ENCODE measurements around the gene PRR5. TPM values are rescaled to one million over a fixed set of nuclear protein-coding genes. Genes with fewer than 3 reads are reported as not detected.

Gene PRR5
- total and polyA plus RNA-seq, 3 experiments from 2014 or later, result 26.4 to 175 (median 29.9) TPM

DNA sequence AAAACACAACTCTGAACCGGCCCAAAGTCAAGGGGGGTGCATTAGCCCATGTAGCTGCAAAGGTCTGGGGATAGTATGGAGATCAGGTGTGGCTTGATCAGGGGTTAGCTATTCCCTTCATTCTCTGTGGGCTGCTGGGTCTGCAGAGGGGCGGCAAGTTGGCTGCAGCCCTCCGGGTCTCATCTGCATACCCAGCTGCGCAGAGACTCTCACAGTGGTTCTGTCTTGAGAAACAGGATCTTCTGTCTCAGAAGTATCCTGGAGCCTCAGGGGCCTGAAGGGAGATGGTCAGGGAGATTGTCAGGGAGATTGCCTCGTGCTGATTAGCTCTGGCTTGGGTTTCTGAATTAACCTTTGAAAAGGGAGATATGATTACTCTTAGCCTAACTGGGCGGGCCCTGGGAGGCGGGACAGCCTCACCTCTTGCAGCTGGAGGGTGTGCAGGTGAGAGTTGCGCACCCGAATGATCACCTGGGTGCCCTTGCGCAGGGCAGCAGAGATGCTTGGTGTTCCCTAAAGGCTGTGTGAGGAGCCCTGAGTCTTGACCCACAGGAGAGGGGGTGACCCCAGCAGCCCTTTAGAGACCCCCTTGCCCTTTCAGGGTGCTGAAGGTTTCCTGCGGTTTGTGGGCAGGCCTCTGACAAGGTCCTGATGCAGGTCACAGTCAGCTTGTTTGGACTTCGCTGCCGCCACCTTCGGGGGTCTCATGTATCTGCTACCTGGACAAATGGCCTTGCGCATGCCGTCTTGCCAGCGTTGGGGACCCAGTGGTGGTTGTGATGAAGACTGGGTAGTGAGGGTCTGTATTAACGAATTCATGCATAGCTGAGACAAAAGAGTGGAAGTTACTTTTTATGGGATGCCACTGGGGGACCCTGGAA lies 57.7 kb downstream of the PRR5 start:
- CTCF ChIA-PET, result no interaction called here
- Histone ChIP-seq H3K27me3 (ENCODE audit: insufficient read depth, low read length, poor library complexity, severe bottlenecking) (no peaks in the 10 kb centered on the region), H3K27ac (ENCODE audit: low read depth, low read length) (no peak overlapping the region), H3K4me3 (ENCODE audit: low read length) (no peak overlapping the region), H3K4me1 (ENCODE audit: insufficient read depth, low read length) (no peaks in the 10 kb centered on the region), H3K9me3 (ENCODE audit: low read length) (no peaks in the 10 kb centered on the region), H3K36me3 (ENCODE audit: insufficient read depth, low read length) (no peaks in the 10 kb centered on the region)
- H3K27ac Mint-ChIP-seq, result peak overlapping the region in 1 of 8 donors; percentile 43
- peaks cover 23 to 37% of the 10 kb centered on the region in 2 donors for H3K27me3 Mint-ChIP-seq
- H3K9me3 Mint-ChIP-seq, result peaks cover 0 to 6% (median 2%) of the 10 kb centered on the region in 5 donors
- H3K4me1 Mint-ChIP-seq, result peaks cover 0 to under 1% (median 0%) of the 10 kb centered on the region in 3 donors
- no peak overlapping the region for H3K4me3 Mint-ChIP-seq
- no peak for DNase-seq
- POLR2A ChIA-PET, result no interaction called here
- peaks cover 0 to 6% (median 0%) of the 10 kb centered on the region in 3 donors for H3K36me3 Mint-ChIP-seq

DNA sequence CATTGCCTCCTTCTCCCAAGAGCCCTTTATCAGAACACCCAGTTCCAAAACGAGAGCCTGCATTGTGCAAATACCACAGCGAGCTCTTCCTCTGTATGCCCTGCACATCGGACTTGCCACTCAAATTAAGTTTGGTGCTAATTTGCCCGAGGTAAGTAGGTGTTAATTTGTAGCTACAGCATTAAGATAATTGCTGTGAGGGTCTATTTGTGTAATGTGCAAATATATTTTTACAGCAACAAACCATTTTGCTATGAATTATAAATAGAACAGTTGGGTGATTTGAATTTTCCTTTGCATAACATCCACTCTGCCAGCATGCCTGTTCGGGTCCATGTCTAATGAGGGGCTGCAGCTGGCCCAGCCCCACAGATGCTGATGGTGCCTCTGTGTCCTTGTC lies 58.5 kb downstream of the PRR5 start:
- H3K27ac ChIP-seq (ENCODE audit: low read depth, low read length), result no peak overlapping the region
- H3K4me3 ChIP-seq (ENCODE audit: low read length), result no peak overlapping the region
- CTCF ChIA-PET, result no interaction called here
- H3K27me3 ChIP-seq (ENCODE audit: insufficient read depth, low read length, poor library complexity, severe bottlenecking), result no peaks in the 10 kb centered on the region
- POLR2A ChIA-PET, result interaction anchor here (0.7 kb wide), 1 partner anchor 51 kb away, joined by 3 read pairs; no protein-coding TSS in a partner anchor
- no peaks in the 10 kb centered on the region for H3K36me3 ChIP-seq (ENCODE audit: insufficient read depth, low read length)
- H3K4me3 Mint-ChIP-seq, result no peak overlapping the region
- peaks cover 0 to 6% (median 2%) of the 10 kb centered on the region in 5 donors for H3K9me3 Mint-ChIP-seq
- H3K27me3 Mint-ChIP-seq, result peaks cover 23 to 29% of the 10 kb centered on the region in 2 donors
- H3K4me1 ChIP-seq (ENCODE audit: insufficient read depth, low read length), result no peaks in the 10 kb centered on the region
- no peaks in the 10 kb centered on the region for H3K9me3 ChIP-seq (ENCODE audit: low read length)
- peaks cover 0 to 2% (median 0%) of the 10 kb centered on the region in 3 donors for H3K4me1 Mint-ChIP-seq
- peaks cover 0 to 6% (median 0%) of the 10 kb centered on the region in 3 donors for H3K36me3 Mint-ChIP-seq
- H3K27ac Mint-ChIP-seq, result no peak overlapping the region
- DNase-seq, result no peak

DNA sequence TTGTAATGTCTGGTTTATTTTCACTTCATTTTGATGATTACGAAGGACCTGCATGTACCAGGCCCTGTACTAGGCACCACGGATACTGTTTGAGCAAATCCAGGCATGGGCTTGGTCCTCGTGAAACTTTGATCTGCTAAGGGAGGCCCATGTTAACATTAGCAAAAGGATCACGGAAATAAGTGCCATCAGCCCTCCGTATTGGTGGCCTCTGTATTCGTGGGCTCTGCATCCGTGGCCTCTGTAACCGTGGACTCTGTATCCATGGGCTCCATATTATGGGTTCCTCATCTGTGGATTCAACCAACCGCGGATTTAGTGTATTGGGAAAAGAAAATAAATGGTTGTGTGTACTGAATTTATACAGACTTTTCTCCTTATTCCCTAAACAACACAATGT lies 59.0 kb downstream of the PRR5 start:
- Histone ChIP-seq H3K4me3 (ENCODE audit: low read length) (no peak overlapping the region), H3K9me3 (ENCODE audit: low read length) (no peaks in the 10 kb centered on the region), H3K27me3 (ENCODE audit: insufficient read depth, low read length, poor library complexity, severe bottlenecking) (no peaks in the 10 kb centered on the region), H3K36me3 (ENCODE audit: insufficient read depth, low read length) (no peaks in the 10 kb centered on the region), H3K27ac (ENCODE audit: low read depth, low read length) (no peak overlapping the region), H3K4me1 (ENCODE audit: insufficient read depth, low read length) (no peaks in the 10 kb centered on the region)
- Mint-ChIP-seq H3K27ac (no peak overlapping the region), H3K4me1 (peaks cover 0 to 2% (median 0%) of the 10 kb centered on the region in 3 donors), H3K9me3 (peaks cover 0 to 6% (median 2%) of the 10 kb centered on the region in 5 donors), H3K4me3 (no peak overlapping the region), H3K27me3 (peaks cover 23 to 24% of the 10 kb centered on the region in 2 donors), H3K36me3 (peaks cover 0 to 6% (median 0%) of the 10 kb centered on the region in 3 donors)
- ChIA-PET CTCF (no interaction called here), POLR2A (interaction anchor here (0.7 kb wide), 1 partner anchor 52 kb away, joined by 3 read pairs; no protein-coding TSS in a partner anchor)
- DNase-seq, result no peak

DNA sequence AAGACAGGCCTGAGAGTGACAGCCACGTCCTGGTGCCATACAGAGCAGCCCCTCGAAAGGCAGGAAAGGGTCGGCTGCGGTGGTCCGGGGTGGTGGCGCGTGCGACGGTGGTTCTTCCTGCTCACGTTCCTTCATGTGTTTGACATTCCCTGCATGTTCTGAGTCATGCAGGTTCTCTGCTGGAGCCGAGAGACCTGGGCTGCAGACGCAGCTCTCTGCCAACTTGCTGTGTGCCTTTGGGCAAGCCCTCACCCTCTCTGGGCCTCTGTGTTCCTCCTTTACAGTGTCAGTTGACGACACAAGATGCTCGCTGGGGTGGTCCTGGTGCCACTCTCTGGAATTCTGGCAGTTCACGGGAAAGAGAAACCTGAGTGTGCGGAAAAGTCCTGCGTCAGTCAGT lies 62.4 kb downstream of the PRR5 start:
- no peaks in the 10 kb centered on the region for H3K36me3 ChIP-seq (ENCODE audit: insufficient read depth, low read length)
- CTCF ChIA-PET, result no interaction called here
- Mint-ChIP-seq H3K9me3 (peaks cover 0 to 6% (median 2%) of the 10 kb centered on the region in 5 donors), H3K36me3 (peaks cover 0 to 6% (median 0%) of the 10 kb centered on the region in 3 donors), H3K27me3 (peaks cover 16% of the 10 kb centered on the region in 2 donors), H3K27ac (no peak overlapping the region), H3K4me1 (peaks cover 0 to 2% (median 0%) of the 10 kb centered on the region in 3 donors), H3K4me3 (no peak overlapping the region)
- POLR2A ChIA-PET, result no interaction called here
- H3K4me1 ChIP-seq (ENCODE audit: insufficient read depth, low read length), result no peaks in the 10 kb centered on the region
- H3K27me3 ChIP-seq (ENCODE audit: insufficient read depth, low read length, poor library complexity, severe bottlenecking), result no peaks in the 10 kb centered on the region
- no peak overlapping the region for H3K27ac ChIP-seq (ENCODE audit: low read depth, low read length)
- no peaks in the 10 kb centered on the region for H3K9me3 ChIP-seq (ENCODE audit: low read length)
- H3K4me3 ChIP-seq (ENCODE audit: low read length), result no peak overlapping the region
- no peak for DNase-seq

DNA sequence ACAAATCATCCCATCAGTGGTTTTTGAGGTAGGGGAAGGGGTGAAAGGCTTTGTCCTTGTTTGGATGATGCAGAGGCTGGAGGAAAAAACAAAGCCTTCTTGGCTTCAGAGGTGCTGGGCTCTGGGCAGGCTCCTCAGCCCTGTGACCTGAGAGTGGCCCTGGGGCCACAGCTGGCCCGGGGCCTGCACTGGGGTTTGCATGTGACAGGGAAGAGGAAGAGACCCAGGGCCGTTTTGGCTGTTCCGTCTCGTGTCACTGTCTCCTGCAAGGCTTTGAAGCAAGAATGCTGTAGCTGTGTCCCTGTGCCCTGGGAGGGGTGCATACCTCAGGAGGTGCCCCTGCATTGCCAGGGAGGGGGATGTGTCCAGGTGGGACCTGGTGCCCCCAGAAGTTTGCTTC lies 63.0 kb downstream of the PRR5 start:
- Histone ChIP-seq H3K36me3 (ENCODE audit: insufficient read depth, low read length) (no peaks in the 10 kb centered on the region), H3K9me3 (ENCODE audit: low read length) (no peaks in the 10 kb centered on the region), H3K4me3 (ENCODE audit: low read length) (no peak overlapping the region), H3K4me1 (ENCODE audit: insufficient read depth, low read length) (no peaks in the 10 kb centered on the region), H3K27ac (ENCODE audit: low read depth, low read length) (no peak overlapping the region), H3K27me3 (ENCODE audit: insufficient read depth, low read length, poor library complexity, severe bottlenecking) (no peaks in the 10 kb centered on the region)
- Mint-ChIP-seq H3K27me3 (peaks cover 13 to 16% of the 10 kb centered on the region in 2 donors), H3K4me1 (peaks cover 0 to 2% (median 0%) of the 10 kb centered on the region in 3 donors), H3K36me3 (peaks cover 0 to 6% (median 0%) of the 10 kb centered on the region in 3 donors), H3K9me3 (peaks cover 0 to 6% (median 2%) of the 10 kb centered on the region in 5 donors), H3K4me3 (no peak overlapping the region), H3K27ac (peak overlapping the region in 1 of 8 donors; percentile 89)
- DNase-seq, result no peak
- ChIA-PET POLR2A (no interaction called here), CTCF (no interaction called here)

DNA sequence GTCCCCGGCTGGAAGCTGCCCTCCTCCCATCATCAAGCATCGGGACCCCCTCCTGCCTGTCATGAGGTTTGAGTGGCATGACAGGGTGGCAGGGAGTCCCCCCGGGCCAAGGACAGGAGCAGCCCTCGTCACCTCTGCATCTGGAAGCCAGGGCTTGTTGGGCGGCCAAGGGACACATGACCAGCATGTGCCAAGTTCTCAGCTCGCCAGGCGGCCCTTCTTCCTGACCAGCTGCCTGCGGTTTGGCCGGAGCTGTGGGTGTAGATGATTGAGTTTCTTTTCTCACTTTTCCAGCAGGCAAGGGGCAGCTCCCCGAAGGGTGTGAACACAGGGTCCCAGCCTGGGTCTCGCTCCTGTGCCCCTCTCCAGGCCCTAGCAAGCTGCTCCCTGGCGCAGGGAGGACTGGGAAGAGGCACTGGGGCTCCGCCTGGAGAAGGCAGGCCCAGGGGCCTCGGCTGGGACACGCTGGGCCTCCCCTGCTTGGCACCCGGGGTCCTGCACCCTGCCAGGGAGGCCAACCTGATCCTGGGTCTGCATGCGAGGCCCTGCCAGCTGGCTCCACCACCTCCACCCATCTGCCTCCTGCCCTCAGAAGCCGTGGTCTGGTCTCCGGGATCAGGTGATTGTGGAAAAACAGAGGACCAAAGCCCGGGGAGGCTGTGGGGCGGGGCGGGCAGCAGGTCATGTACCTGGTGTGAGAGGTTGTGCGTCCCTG lies 63.7 kb downstream of the PRR5 start:
- ChIA-PET CTCF (no interaction called here), POLR2A (no interaction called here)
- peaks cover 0 to 6% (median 2%) of the 10 kb centered on the region in 5 donors for H3K9me3 Mint-ChIP-seq
- peaks cover 0 to 6% (median 0%) of the 10 kb centered on the region in 3 donors for H3K36me3 Mint-ChIP-seq
- Histone ChIP-seq H3K9me3 (ENCODE audit: low read length) (no peaks in the 10 kb centered on the region), H3K4me1 (ENCODE audit: insufficient read depth, low read length) (no peaks in the 10 kb centered on the region), H3K27me3 (ENCODE audit: insufficient read depth, low read length, poor library complexity, severe bottlenecking) (no peaks in the 10 kb centered on the region), H3K27ac (ENCODE audit: low read depth, low read length) (no peak overlapping the region), H3K36me3 (ENCODE audit: insufficient read depth, low read length) (no peaks in the 10 kb centered on the region), H3K4me3 (ENCODE audit: low read length) (no peak overlapping the region)
- no peak for DNase-seq
- no peak overlapping the region for H3K4me3 Mint-ChIP-seq
- no peak overlapping the region for H3K27ac Mint-ChIP-seq
- peaks cover 0 to 2% (median 0%) of the 10 kb centered on the region in 3 donors for H3K4me1 Mint-ChIP-seq
- peaks cover 13 to 16% of the 10 kb centered on the region in 2 donors for H3K27me3 Mint-ChIP-seq

DNA sequence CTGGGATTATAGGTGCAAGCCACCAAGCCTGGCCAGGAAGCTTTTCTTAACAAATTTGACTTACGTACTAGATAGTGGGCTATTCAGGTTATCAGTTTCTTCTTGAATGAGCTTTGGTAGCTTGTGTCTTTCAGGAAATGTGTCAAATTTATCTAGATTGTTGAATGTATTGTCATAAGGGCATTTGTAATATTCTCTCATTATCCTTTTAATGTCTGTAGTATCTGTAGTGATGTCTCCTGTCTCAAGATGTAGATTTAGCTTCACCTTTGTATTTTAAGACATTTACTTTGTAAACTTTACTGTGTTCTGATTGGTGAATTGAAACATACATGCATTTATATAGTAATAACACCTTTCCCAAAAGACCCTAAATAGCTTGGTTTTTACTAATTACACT lies 71.1 kb downstream of the PRR5 start:
- no peak for DNase-seq
- H3K4me1 ChIP-seq (ENCODE audit: insufficient read depth, low read length), result no peaks in the 10 kb centered on the region
- H3K27ac ChIP-seq (ENCODE audit: low read depth, low read length), result no peak overlapping the region
- Mint-ChIP-seq H3K27me3 (peaks cover 5 to 7% of the 10 kb centered on the region in 2 donors), H3K36me3 (peaks cover 2 to 17% (median 3%) of the 10 kb centered on the region in 3 donors), H3K4me1 (no peaks in the 10 kb centered on the region), H3K4me3 (no peak overlapping the region), H3K27ac (no peak overlapping the region), H3K9me3 (peaks cover 15 to 22% (median 17%) of the 10 kb centered on the region in 5 donors)
- POLR2A ChIA-PET, result no interaction called here
- CTCF ChIA-PET, result interaction anchor here (0.6 kb wide), 1 partner anchor 1905 kb away, joined by 4 read pairs; no protein-coding TSS in a partner anchor
- H3K36me3 ChIP-seq (ENCODE audit: insufficient read depth, low read length), result no peaks in the 10 kb centered on the region
- no peak overlapping the region for H3K4me3 ChIP-seq (ENCODE audit: low read length)
- no peaks in the 10 kb centered on the region for H3K9me3 ChIP-seq (ENCODE audit: low read length)
- no peaks in the 10 kb centered on the region for H3K27me3 ChIP-seq (ENCODE audit: insufficient read depth, low read length, poor library complexity, severe bottlenecking)

DNA sequence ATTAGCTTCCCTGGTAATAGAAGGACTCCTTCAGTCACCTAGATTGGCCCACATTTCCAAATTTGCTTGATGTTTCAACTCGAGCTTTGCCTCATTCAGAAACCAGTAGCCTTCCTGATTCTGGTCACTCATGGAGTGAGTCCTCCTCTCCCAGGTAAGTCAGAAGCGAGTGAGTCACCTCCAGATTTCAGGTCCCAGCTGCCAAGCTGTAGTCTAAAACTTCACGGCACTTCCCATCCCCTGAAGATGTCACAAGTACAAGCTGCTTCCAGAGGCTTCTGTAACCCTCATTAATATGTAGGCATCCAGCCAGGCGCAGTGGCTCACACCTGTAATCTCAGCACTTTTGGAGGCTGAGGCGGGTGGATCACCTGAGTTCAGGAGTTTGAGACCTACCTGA lies 73.9 kb downstream of the PRR5 start:
- no peak overlapping the region for H3K27ac ChIP-seq (ENCODE audit: low read depth, low read length)
- no peak for DNase-seq
- H3K9me3 Mint-ChIP-seq, result peaks cover 15 to 20% (median 17%) of the 10 kb centered on the region in 5 donors
- peak overlapping the region in 1 of 8 donors; percentile 58 for H3K27ac Mint-ChIP-seq
- ChIA-PET POLR2A (no interaction called here), CTCF (interaction anchor here (0.7 to 1.7 kb wide), 2 partner anchors 13 to 18 kb away, joined by 3 read pairs; no protein-coding TSS in a partner anchor)
- H3K9me3 ChIP-seq (ENCODE audit: low read length), result no peaks in the 10 kb centered on the region
- H3K27me3 Mint-ChIP-seq, result peaks cover 6 to 12% of the 10 kb centered on the region in 2 donors
- H3K4me1 Mint-ChIP-seq, result no peaks in the 10 kb centered on the region
- no peaks in the 10 kb centered on the region for H3K27me3 ChIP-seq (ENCODE audit: insufficient read depth, low read length, poor library complexity, severe bottlenecking)
- H3K36me3 ChIP-seq (ENCODE audit: insufficient read depth, low read length), result no peaks in the 10 kb centered on the region
- no peaks in the 10 kb centered on the region for H3K4me1 ChIP-seq (ENCODE audit: insufficient read depth, low read length)
- no peak overlapping the region for H3K4me3 ChIP-seq (ENCODE audit: low read length)
- H3K36me3 Mint-ChIP-seq, result peaks cover 2 to 17% (median 3%) of the 10 kb centered on the region in 3 donors
- no peak overlapping the region for H3K4me3 Mint-ChIP-seq

Data from CD8-positive, alpha-beta memory T cell (primary cell).